NCI-H226 (cell line): ENCODE results near the gene BDKRB1.
"Not testable (repeated sequence)": the region's sequence is repeated elsewhere in the genome, so short reads cannot be mapped to it uniquely, and the experiment has no call there.

Experiments
- DNase-seq: peaks from one replicate; pipeline ENCODE4 v3.0.0-alpha.2; 2015

Gene BDKRB1

DNA sequence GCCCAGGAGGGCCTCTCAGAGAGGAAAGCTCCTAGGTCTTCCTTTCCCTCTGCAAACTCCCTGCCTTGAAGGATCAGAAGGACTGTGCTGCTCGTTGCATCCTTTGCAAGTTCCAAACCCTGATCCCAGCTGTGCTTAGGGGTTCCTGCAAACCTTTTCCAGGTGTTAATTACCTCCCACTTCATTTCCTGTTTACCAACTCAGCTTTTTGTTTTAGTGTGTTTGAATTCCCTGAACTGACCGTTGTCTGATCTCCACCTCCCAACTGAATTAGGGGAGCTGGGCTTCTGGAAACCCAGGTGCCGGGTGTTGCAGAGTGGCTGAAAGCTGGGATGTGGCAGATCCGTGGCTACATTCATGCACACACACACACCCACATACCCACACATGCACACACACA is 20.6 kb upstream of the BDKRB1 start:
- DNase-seq, result no peak

- no peak for DNase-seq
These were observed 18.4 kb upstream of the BDKRB1 start for GRCh38 chr14:96237641-96238040.

- no peak for DNase-seq
These were observed 17.2 kb upstream of the BDKRB1 start for GRCh38 chr14:96238676-96239265.

- peak; percentile 98 for DNase-seq
These were observed 16.3 kb upstream of the BDKRB1 start for GRCh38 chr14:96239711-96240141.

DNA sequence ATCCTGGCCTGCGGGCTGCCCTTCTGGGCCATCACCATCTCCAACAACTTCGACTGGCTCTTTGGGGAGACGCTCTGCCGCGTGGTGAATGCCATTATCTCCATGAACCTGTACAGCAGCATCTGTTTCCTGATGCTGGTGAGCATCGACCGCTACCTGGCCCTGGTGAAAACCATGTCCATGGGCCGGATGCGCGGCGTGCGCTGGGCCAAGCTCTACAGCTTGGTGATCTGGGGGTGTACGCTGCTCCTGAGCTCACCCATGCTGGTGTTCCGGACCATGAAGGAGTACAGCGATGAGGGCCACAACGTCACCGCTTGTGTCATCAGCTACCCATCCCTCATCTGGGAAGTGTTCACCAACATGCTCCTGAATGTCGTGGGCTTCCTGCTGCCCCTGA is 15.4 kb upstream of the BDKRB1 start:
- no peak for DNase-seq

GRCh38 chr14:96242126-96242525 is 13.9 kb upstream of the BDKRB1 start:
- DNase-seq, result no peak

DNA sequence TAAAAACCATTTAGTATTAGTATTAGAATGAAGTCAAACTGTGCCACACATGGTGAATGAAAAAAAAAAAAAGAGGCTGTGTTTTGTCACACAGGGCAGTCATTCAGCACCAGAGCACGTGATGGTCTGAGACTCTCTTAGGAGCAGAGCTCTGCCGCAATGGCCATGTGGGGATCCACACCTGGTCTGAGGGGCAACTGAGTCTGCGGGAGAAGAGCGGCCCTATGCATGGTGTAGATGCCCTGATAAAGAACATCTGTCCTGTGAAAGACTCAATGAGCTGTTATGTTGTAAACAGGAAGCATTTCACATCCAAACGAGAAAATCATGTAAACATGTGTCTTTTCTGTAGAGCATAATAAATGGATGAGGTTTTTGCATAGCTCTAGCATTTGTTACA is 12.2 kb upstream of the BDKRB1 start:
- DNase-seq, result no peak

GRCh38 chr14:96245074-96245473 is 10.9 kb upstream of the BDKRB1 start:
- DNase-seq, result not testable (repeated sequence)

DNA sequence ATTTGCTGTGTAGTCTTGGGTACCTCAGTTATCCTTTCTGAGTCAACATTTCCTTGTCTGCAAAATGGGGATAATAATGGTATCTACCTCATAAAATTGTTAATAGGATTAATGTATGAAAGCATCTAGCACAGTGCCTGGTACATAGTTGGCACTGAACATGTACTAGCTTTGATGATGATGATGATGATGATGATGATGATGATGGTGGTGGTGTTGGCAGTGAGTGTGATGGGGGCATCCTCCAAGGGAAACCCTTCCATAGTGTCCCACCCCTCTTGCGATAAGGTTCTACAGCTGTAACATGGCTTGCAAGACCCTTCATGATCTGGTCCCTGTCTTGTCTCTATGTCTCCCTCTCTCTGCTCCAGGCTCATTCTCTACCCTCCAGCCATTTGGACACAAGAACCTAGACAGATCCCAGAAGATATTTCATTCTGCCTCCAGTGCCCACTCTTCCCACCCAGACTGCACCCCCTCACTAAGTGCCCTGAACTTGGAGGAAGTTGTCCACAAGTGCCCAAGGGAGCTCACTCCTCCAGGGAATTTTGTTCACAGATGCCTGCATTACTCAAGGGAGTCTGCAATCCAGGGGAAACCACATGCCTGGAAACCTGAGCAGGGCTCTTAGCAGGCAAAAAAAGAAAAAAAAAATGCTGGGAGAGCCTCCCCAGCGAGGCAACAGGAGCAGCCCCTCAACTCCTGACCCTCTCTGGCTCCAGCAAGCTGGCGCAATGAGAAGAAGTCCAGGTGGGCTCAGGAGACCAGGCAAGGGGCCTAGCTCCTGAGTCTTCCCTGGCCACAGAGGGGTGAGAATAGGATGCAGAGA is 10.1 kb upstream of the BDKRB1 start:
- DNase-seq, result peak; percentile 86

GRCh38 chr14:96246539-96246847 is 9.5 kb upstream of the BDKRB1 start:
- DNase-seq, result peak; percentile 100

DNA sequence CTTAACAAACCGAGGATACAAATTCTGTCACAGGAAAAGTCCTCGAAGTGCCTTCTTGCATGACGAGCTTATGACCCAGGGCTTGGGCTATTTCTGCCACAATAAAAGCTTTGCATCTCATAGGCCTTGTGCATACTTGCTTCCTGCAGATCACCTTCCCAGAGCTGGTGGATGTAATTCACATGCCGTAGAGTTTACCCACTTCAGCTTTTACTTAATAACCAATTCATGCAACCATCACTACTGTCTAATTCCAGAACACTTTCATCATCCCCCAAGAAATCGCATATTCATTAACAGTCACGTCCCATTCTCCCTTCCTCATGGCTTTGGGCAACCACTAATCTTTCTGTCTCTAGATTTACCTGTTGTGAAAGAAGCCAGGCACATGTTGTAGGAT is 9.0 kb upstream of the BDKRB1 start:
- DNase-seq, result no peak

GRCh38 chr14:96249029-96249428 is 7.0 kb upstream of the BDKRB1 start:
- peak; percentile 91 for DNase-seq

DNA sequence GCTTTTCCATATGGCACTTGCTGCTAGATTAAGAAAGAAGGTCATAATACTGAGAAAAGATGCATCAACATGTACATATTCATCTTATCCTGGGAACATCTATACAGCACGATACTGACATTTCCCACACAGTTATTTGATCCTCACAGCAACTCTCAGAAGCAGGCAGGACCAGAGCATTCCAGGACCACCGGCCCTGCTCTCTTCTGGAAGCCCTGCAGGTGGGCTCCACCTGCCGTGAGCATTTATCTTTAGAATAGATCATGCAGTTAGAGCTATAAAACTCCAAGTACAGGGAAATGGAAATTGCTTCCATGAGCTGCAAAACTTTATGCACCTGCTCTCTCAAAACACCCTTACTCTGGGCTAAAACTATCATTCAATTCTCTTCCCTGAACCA is 5.5 kb upstream of the BDKRB1 start:
- no peak for DNase-seq

DNA sequence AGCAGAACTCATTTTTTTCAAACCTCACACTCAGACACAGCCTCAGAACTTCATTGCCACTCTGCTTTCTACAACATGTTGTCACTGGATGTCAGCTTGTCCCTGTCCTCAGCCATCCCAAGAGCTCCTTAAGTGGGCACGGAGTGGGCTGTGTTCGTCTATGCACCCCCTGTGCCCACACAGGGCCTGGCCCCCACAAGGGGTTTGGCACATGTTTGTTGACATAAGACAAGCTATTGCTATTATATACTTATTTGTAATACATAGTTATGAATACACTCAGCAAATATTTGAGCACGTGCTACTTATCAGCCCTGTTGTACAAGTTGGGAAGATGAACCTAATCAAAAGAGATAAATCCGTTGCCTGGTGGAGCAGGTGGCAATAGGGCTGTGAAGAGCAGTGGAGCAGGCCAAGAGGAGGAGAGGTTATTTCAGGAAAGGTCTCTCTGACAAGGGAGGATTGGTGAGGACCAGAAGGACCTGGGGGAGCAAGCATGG is 4.3 kb upstream of the BDKRB1 start:
- DNase-seq, result no peak

GRCh38 chr14:96252323-96252998 is 3.5 kb upstream of the BDKRB1 start:
- DNase-seq, result no peak

DNA sequence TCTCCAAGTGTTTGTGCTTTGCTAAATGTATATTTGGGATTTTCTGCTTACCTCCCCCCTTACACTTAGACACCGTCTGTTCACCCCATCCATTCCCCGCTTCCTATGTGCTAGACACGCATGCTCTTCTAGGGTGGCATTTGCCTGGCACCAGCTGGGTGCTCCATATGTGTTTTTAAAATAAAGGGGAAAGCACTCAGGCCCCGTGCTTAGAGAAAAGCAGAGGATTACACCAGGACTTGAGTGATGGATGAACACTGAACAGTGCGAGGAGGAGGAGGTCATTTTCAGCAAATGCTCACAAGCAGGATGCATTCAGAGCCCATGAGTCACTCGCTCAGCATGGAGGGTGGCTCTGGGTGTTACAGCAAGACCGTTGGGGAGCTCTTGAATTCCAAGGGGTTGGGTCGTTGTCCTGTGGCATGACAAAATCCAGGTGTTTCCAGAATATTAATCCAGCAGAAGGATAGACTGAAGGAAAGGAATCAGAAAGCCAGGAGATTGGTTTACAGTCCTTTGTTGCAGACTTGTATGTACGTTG is 2.9 kb upstream of the BDKRB1 start:
- peak; percentile 97 for DNase-seq

DNA sequence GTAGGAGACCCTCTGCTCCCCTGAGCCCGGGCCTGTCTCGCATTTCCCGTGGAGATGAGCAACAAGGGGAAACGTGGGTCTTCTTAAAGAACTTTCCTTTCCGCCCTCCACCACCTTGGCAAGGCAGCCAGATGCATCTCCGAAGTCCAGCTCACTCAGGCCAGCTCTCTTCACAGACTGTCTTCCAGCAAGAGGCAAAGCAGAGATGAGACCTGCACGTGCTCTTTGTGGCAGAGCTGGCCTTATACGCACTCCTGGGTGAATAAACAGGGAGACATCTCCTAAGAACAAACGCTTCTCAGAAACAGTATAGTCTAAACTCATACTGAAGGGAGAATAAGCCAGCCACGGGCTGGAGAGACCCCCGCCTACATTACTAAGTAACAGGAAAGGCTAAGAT is 1.3 kb upstream of the BDKRB1 start:
- DNase-seq, result no peak

DNA sequence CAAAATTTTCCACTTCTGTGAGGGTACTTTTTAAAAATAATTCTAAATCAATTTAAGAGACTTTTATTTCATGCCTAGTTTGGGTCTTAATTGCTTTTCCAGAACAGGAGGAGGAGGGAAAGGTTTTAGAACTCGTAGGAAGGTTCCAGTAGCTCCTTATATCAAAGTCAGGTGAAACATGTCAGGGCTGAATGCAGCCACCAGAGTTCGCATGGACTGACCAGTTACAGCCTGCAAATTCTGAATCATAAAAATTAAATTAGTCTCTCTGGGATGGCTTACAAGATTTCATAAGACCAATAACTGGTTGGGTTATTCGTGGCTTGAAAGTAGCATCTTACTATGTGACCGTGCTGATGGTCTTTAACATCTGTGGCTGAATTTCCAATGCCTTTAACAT is 397 bp downstream of the BDKRB1 start:
- no peak for DNase-seq

GRCh38 chr14:96257056-96257455 is 1.0 kb downstream of the BDKRB1 start:
- no peak for DNase-seq

DNA sequence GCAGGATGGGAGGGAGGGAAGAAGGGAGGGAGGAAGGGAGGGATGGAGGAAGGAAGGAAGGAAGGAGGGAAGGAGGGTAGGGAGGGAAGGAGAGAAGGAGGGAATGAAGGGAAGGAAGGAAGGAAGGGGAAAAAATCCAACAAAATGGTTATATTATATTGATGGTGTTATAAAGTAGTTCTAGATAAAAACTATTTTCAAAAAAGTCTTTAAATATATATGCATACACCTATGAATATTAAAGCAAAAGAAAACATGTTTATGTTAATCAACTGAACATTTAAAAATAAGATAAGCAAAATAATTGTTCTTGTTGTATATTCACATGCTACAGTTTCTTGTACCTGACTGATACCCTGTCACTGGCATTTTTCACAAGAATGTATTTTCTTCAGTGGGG is 1.9 kb downstream of the BDKRB1 start:
- DNase-seq, result no peak

DNA sequence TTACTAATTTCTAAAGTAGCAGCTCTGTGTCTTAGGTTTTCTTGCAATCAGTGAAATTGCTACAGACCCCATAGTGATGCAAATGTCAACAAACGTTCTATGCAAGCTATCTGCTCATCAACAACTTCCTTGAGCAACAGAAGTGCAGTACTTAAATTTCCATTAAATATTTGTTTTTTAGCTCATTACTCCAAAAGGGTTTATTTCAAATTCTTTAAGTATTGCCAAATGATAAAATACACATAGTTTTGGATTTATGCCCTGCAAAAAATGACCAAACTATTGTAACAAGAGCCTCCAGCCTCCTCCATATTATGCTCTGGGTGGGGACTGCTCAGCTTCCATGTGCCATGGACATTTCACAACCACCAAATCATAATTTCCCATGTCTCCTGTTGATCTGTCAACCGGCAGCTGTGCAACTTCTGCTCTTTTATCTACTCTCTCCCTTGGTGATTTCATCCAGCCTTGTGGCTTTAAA is 4.4 kb downstream of the BDKRB1 start:
- DNase-seq, result no peak

DNA sequence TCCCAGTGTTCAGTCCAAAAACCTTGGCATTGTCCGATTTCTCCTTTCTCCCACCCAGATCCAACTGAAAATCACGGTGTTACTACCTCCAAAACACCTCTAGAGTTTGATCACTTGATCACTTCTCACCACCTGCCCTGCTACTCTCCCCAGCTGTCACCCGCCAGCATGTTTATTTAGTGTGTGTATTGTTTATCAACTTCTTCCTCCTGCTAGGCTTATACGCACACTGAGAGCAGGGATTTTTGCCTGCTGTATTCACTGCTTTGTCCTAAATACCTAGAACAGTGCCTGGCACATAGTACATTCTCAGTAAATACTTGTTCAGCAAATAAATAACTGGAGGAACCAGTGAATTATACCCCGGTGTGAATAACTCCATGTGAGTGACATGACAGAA is 5.0 kb downstream of the BDKRB1 start:
- DNase-seq, result no peak

DNA sequence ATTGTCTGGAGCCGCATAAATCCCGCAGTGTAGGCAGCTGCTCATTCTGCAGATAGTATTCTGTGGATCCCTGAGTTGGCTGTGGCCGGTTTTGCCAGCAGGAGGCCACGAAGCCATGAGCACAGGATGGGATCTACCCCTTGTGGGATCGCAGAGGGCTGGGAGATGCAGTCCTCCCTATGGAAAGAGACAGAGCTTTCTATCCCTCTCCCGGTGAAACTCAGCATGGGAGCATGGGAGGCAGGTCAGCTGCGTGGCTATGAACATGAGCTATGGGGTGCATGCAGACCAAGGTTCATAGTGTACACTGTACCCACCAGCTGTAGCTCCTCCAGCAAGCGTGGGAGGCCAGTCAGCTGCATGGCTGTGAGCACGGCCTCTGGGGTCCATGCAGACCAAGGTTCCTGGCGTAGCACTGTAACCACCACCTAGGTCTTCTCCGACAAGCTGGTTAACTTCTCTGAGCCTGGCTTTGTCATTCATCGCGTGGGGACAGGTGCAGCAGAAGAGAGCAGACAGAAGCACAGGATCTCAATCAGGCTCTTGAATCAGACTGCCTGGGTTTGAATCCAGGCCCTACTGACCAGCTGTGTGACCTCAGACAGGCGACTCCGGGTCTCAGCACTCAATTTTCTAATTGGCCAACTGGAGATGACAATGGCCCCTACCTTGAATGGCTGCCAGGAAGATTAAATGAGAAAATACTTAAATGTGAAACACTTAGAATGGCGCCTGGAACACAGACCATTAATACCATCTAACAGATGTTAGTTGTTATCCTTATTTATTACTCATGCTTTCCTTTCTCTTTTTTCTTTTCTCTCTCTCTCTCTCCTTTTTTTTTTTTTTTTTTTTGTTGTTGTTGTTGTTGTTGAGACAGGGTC is 6.0 kb downstream of the BDKRB1 start:
- no peak for DNase-seq
